HG02852 (cell line): ENCODE measurements around the gene ANXA5.
"Not testable (repeated sequence)": the region's sequence is repeated elsewhere in the genome, so short reads cannot be mapped to it uniquely, and the experiment has no call there.

ENCODE experiments used
- ATAC-seq: cut with Tn5 transposase; IDR thresholded peaks from one replicate; pipeline ENCODE4 v1.9.1; 2021; ENCODE audit warnings: mild to moderate bottlenecking, moderate library complexity; ENCODE audit not compliant: unreplicated experiment

The ANXA5 gene

GRCh38 chr4:121696581-121697461, at the start of gene ANXA5:
ANXA5 (minus strand) TSS chr4:121696980; CDS start chr4:121696589, 391 bp downstream.
- peak; percentile 90 for ATAC-seq

- ATAC-seq = no peak
Observed at GRCh38 chr4:121742794-121743193, 46.0 kb upstream of the ANXA5 start.

- no peak for ATAC-seq
Observed at GRCh38 chr4:121741751-121742150, 45.0 kb upstream of the ANXA5 start.

- no peak for ATAC-seq
Observed at GRCh38 chr4:121740796-121741409, 44.1 kb upstream of the ANXA5 start.

GRCh38 chr4:121739575-121739974, 42.8 kb upstream of the ANXA5 start:
- ATAC-seq = no peak

- ATAC-seq = no peak
Observed at GRCh38 chr4:121738780-121739535, 42.2 kb upstream of the ANXA5 start.

GRCh38 chr4:121737846-121738554, 41.2 kb upstream of the ANXA5 start:
- ATAC-seq = no peak

GRCh38 chr4:121736735-121737351, 40.1 kb upstream of the ANXA5 start:
- ATAC-seq = no peak

- ATAC-seq = no peak
Observed at GRCh38 chr4:121734571-121734970, 37.8 kb upstream of the ANXA5 start.

GRCh38 chr4:121733942-121734341, 37.2 kb upstream of the ANXA5 start:
- no peak for ATAC-seq

- ATAC-seq = not testable (repeated sequence)
Observed at GRCh38 chr4:121729753-121730152, 33.0 kb upstream of the ANXA5 start.

GRCh38 chr4:121728798-121729226, 32.0 kb upstream of the ANXA5 start:
- ATAC-seq = no peak

GRCh38 chr4:121728066-121728465, 31.3 kb upstream of the ANXA5 start:
- no peak for ATAC-seq

GRCh38 chr4:121726642-121727268, 30.0 kb upstream of the ANXA5 start:
- ATAC-seq = peak; percentile 96

- ATAC-seq = no peak
Observed at GRCh38 chr4:121724671-121725070, 27.9 kb upstream of the ANXA5 start.

GRCh38 chr4:121721700-121722099, 24.9 kb upstream of the ANXA5 start:
- no peak for ATAC-seq

- no peak for ATAC-seq
Observed at GRCh38 chr4:121720109-121720508, 23.3 kb upstream of the ANXA5 start.

- no peak for ATAC-seq
Observed at GRCh38 chr4:121717680-121718237, 21.0 kb upstream of the ANXA5 start.

GRCh38 chr4:121714548-121714947, 17.8 kb upstream of the ANXA5 start:
- no peak for ATAC-seq

GRCh38 chr4:121712783-121713182, 16.0 kb upstream of the ANXA5 start:
- ATAC-seq = no peak
